CD8-positive, alpha-beta memory T cell (primary cell): ENCODE measurements around the gene RAD51B. TPM values are rescaled to one million over a fixed set of nuclear protein-coding genes. Genes with fewer than 3 reads are reported as not detected.

Experiments
- CTCF ChIA-PET: fragments of 350-600 bp; sonication (Branson Sonifier 250); formaldehyde crosslinking; loops from one replicate; lab custom pipeline; 2021; ENCODE audit warnings: antibody characterized with exemption; lab: Charles Lee
- POLR2A ChIA-PET: fragments of 350-600 bp; sonication (Branson Sonifier 250); formaldehyde crosslinking; loops from one replicate; lab custom pipeline; 2021; ENCODE audit warnings: antibody characterized with exemption; lab: Charles Lee
- DNase-seq, 5 donors: peaks; one replicate each; pipeline versions ENCODE4 v3.0.0 to v3.0.0-alpha.2; 2020 to 2022; ENCODE audit warnings: mixed read lengths in 1 of 5
- H3K27ac ChIP-seq: one replicate; pipeline ENCODE4 v1.7.0; 2013; ENCODE audit warnings: low read depth, mild to moderate bottlenecking, low read length, moderate library complexity
- H3K27me3 ChIP-seq: 2 replicates; pipeline ENCODE4 v1.7.0; 2013; ENCODE audit warnings: low read length, mild to moderate bottlenecking; ENCODE audit not compliant: insufficient read depth, poor library complexity, severe bottlenecking
- H3K36me3 ChIP-seq: 2 replicates; pipeline ENCODE4 v1.7.0; 2013; ENCODE audit warnings: mild to moderate bottlenecking, low read length, moderate library complexity; ENCODE audit not compliant: insufficient read depth
- H3K4me1 ChIP-seq: 2 replicates; pipeline ENCODE4 v1.7.0; 2013; ENCODE audit warnings: mild to moderate bottlenecking, low read length, moderate library complexity; ENCODE audit not compliant: insufficient read depth
- H3K4me3 ChIP-seq: 2 replicates; pipeline ENCODE4 v1.7.0; 2013; ENCODE audit warnings: mild to moderate bottlenecking, low read length
- H3K9me3 ChIP-seq: 2 replicates; pipeline ENCODE4 v1.7.0; 2013; ENCODE audit warnings: mild to moderate bottlenecking, low read length
- H3K27ac Mint-ChIP-seq, 8 donors: one replicate each; pipeline ENCODE4 v1.8.0; 2020 to 2021; ENCODE audit warnings: mixed read lengths in 8 of 8, mild to moderate bottlenecking in 6 of 8, inconsistent platforms in 3 of 8, moderate library complexity in 3 of 8
- H3K27me3 Mint-ChIP-seq, 2 donors: one replicate each; pipeline ENCODE4 v1.8.0; 2020 to 2021; ENCODE audit warnings: mixed read lengths in 2 of 2, mild to moderate bottlenecking in 1 of 2, moderate library complexity in 1 of 2
- H3K36me3 Mint-ChIP-seq, 3 donors: one replicate each; pipeline ENCODE4 v1.8.0; 2020 to 2021; ENCODE audit warnings: mixed read lengths in 3 of 3, inconsistent platforms in 1 of 3, mild to moderate bottlenecking in 1 of 3
- H3K4me1 Mint-ChIP-seq, 3 donors: one replicate each; pipeline ENCODE4 v1.8.0; 2020 to 2021; ENCODE audit warnings: mixed read lengths in 3 of 3, inconsistent platforms in 1 of 3, mild to moderate bottlenecking in 1 of 3
- H3K4me3 Mint-ChIP-seq, 7 donors: one replicate each; pipeline ENCODE4 v1.8.0; 2020 to 2021; ENCODE audit warnings: mixed read lengths in 7 of 7, mild to moderate bottlenecking in 6 of 7, moderate library complexity in 4 of 7, inconsistent platforms in 2 of 7
- H3K9me3 Mint-ChIP-seq, 5 donors: one replicate each; pipeline ENCODE4 v1.8.0; 2020 to 2022; ENCODE audit warnings: mixed read lengths in 5 of 5, mild to moderate bottlenecking in 3 of 5, moderate library complexity in 2 of 5, inconsistent platforms in 1 of 5
- polyA plus RNA-seq: library from polyadenylated mRNA; unstranded; fragments of 300-500 nt; fragmentation: Illumina TruSeq; gene quantifications from one replicate; pipeline ENCODE4 v1.2.3, GENCODE V29; 2021
- total RNA-seq, 2 experiments: library from RNA; stranded (reverse); gene quantifications; one replicate each; pipeline ENCODE4 v1.2.3, GENCODE V29; 2021

Gene RAD51B
- total and polyA plus RNA-seq, 3 experiments from 2014 or later = 15.7 to 22.9 (median 17.4) TPM

- DNase-seq = no peak
- Mint-ChIP-seq H3K27me3 (no peaks in the 10 kb centered on the region), H3K36me3 (no peaks in the 10 kb centered on the region), H3K4me3 (no peak overlapping the region), H3K9me3 (no peaks in the 10 kb centered on the region), H3K4me1 (no peaks in the 10 kb centered on the region), H3K27ac (no peak overlapping the region)
- H3K36me3 ChIP-seq = no peaks in the 10 kb centered on the region
- ChIA-PET POLR2A (no interaction called here), CTCF (interaction anchor here (1.6 kb wide), 1 partner anchor 889 kb away, joined by 5 read pairs; no protein-coding TSS in a partner anchor)
- H3K27ac ChIP-seq = no peak overlapping the region
- no peaks in the 10 kb centered on the region for H3K27me3 ChIP-seq
- H3K9me3 ChIP-seq = no peaks in the 10 kb centered on the region
- H3K4me3 ChIP-seq = no peak overlapping the region
- no peaks in the 10 kb centered on the region for H3K4me1 ChIP-seq
Observed at GRCh38 chr14:67955261-67955660, 135.7 kb downstream of the RAD51B start.

- Histone ChIP-seq H3K4me1 (no peaks in the 10 kb centered on the region), H3K27ac (no peak overlapping the region), H3K9me3 (no peaks in the 10 kb centered on the region), H3K4me3 (no peak overlapping the region), H3K36me3 (no peaks in the 10 kb centered on the region), H3K27me3 (no peaks in the 10 kb centered on the region)
- no peaks in the 10 kb centered on the region for H3K27me3 Mint-ChIP-seq
- H3K4me3 Mint-ChIP-seq = no peak overlapping the region
- no peaks in the 10 kb centered on the region for H3K4me1 Mint-ChIP-seq
- no peaks in the 10 kb centered on the region for H3K9me3 Mint-ChIP-seq
- H3K36me3 Mint-ChIP-seq = no peaks in the 10 kb centered on the region
- ChIA-PET CTCF (no interaction called here), POLR2A (no interaction called here)
- no peak for DNase-seq
- H3K27ac Mint-ChIP-seq = no peak overlapping the region
Observed at GRCh38 chr14:67957946-67958345, 138.4 kb downstream of the RAD51B start.

- Histone ChIP-seq H3K27me3 (no peaks in the 10 kb centered on the region), H3K4me1 (no peaks in the 10 kb centered on the region), H3K4me3 (no peak overlapping the region), H3K27ac (no peak overlapping the region), H3K36me3 (no peaks in the 10 kb centered on the region), H3K9me3 (no peaks in the 10 kb centered on the region)
- ChIA-PET POLR2A (no interaction called here), CTCF (no interaction called here)
- Mint-ChIP-seq H3K9me3 (no peaks in the 10 kb centered on the region), H3K4me3 (no peak overlapping the region), H3K4me1 (no peaks in the 10 kb centered on the region), H3K27ac (no peak overlapping the region), H3K36me3 (peaks cover 6 to 10% (median 9%) of the 10 kb centered on the region in 3 donors), H3K27me3 (no peaks in the 10 kb centered on the region)
- no peak for DNase-seq
Observed at GRCh38 chr14:67961676-67962075, 142.1 kb downstream of the RAD51B start.

- no peak for DNase-seq
- Mint-ChIP-seq H3K27me3 (no peaks in the 10 kb centered on the region), H3K4me3 (no peak overlapping the region), H3K36me3 (peaks cover 10 to 16% (median 14%) of the 10 kb centered on the region in 3 donors), H3K4me1 (no peaks in the 10 kb centered on the region), H3K9me3 (no peaks in the 10 kb centered on the region), H3K27ac (no peak overlapping the region)
- CTCF ChIA-PET = no interaction called here
- Histone ChIP-seq H3K36me3 (no peaks in the 10 kb centered on the region), H3K4me1 (no peaks in the 10 kb centered on the region), H3K4me3 (no peak overlapping the region), H3K27ac (no peak overlapping the region), H3K9me3 (no peaks in the 10 kb centered on the region), H3K27me3 (no peaks in the 10 kb centered on the region)
- POLR2A ChIA-PET = no interaction called here
Observed at GRCh38 chr14:67962215-67962644, 142.7 kb downstream of the RAD51B start.

GRCh38 chr14:67963545-67963944 lies 144.0 kb downstream of the RAD51B start:
- no peak for DNase-seq
- Mint-ChIP-seq H3K36me3 (peaks cover 16 to 29% (median 20%) of the 10 kb centered on the region in 3 donors), H3K27ac (no peak overlapping the region), H3K9me3 (peaks cover 0 to 2% (median 0%) of the 10 kb centered on the region in 5 donors), H3K27me3 (no peaks in the 10 kb centered on the region), H3K4me3 (no peak overlapping the region), H3K4me1 (no peaks in the 10 kb centered on the region)
- ChIA-PET POLR2A (no interaction called here), CTCF (no interaction called here)
- H3K27me3 ChIP-seq = no peaks in the 10 kb centered on the region
- no peak overlapping the region for H3K4me3 ChIP-seq
- H3K4me1 ChIP-seq = no peaks in the 10 kb centered on the region
- H3K36me3 ChIP-seq = no peaks in the 10 kb centered on the region
- no peaks in the 10 kb centered on the region for H3K9me3 ChIP-seq
- no peak overlapping the region for H3K27ac ChIP-seq

GRCh38 chr14:67963960-67964812 lies 144.6 kb downstream of the RAD51B start:
- no peaks in the 10 kb centered on the region for H3K4me1 ChIP-seq
- Mint-ChIP-seq H3K4me1 (no peaks in the 10 kb centered on the region), H3K36me3 (peaks cover 19 to 33% (median 20%) of the 10 kb centered on the region in 3 donors), H3K27me3 (no peaks in the 10 kb centered on the region), H3K27ac (no peak overlapping the region), H3K4me3 (no peak overlapping the region), H3K9me3 (peaks cover 0 to 2% (median 0%) of the 10 kb centered on the region in 5 donors)
- H3K27ac ChIP-seq = no peak overlapping the region
- POLR2A ChIA-PET = no interaction called here
- no peaks in the 10 kb centered on the region for H3K36me3 ChIP-seq
- CTCF ChIA-PET = no interaction called here
- no peak for DNase-seq
- no peak overlapping the region for H3K4me3 ChIP-seq
- no peaks in the 10 kb centered on the region for H3K9me3 ChIP-seq
- H3K27me3 ChIP-seq = no peaks in the 10 kb centered on the region

GRCh38 chr14:67965696-67966095 lies 146.1 kb downstream of the RAD51B start:
- H3K9me3 Mint-ChIP-seq = peaks cover 0 to 2% (median 0%) of the 10 kb centered on the region in 5 donors
- H3K27me3 ChIP-seq = no peaks in the 10 kb centered on the region
- H3K36me3 ChIP-seq = no peaks in the 10 kb centered on the region
- no peak overlapping the region for H3K27ac ChIP-seq
- CTCF ChIA-PET = interaction anchor here (0.7 kb wide), 1 partner anchor 878 kb away, joined by 3 read pairs; no protein-coding TSS in a partner anchor
- H3K36me3 Mint-ChIP-seq = peaks cover 20 to 33% (median 21%) of the 10 kb centered on the region in 3 donors
- no peaks in the 10 kb centered on the region for H3K27me3 Mint-ChIP-seq
- POLR2A ChIA-PET = no interaction called here
- H3K4me1 Mint-ChIP-seq = no peaks in the 10 kb centered on the region
- DNase-seq = no peak
- no peak overlapping the region for H3K4me3 ChIP-seq
- H3K4me3 Mint-ChIP-seq = no peak overlapping the region
- H3K27ac Mint-ChIP-seq = no peak overlapping the region
- no peaks in the 10 kb centered on the region for H3K9me3 ChIP-seq
- H3K4me1 ChIP-seq = no peaks in the 10 kb centered on the region

GRCh38 chr14:67967206-67967605 lies 147.6 kb downstream of the RAD51B start:
- CTCF ChIA-PET = interaction anchor here (0.7 kb wide), 1 partner anchor 877 kb away, joined by 3 read pairs; no protein-coding TSS in a partner anchor
- POLR2A ChIA-PET = no interaction called here
- no peak overlapping the region for H3K4me3 Mint-ChIP-seq

More at GRCh38 chr14:67967206-67967605, 147.6 kb downstream of the RAD51B start:
- H3K36me3 ChIP-seq = no peaks in the 10 kb centered on the region
- no peak overlapping the region for H3K27ac Mint-ChIP-seq
- no peak overlapping the region for H3K27ac ChIP-seq
- peaks cover 20 to 33% (median 21%) of the 10 kb centered on the region in 3 donors for H3K36me3 Mint-ChIP-seq
- H3K27me3 Mint-ChIP-seq = no peaks in the 10 kb centered on the region
- DNase-seq = no peak
- no peaks in the 10 kb centered on the region for H3K27me3 ChIP-seq
- no peaks in the 10 kb centered on the region for H3K4me1 ChIP-seq
- H3K4me1 Mint-ChIP-seq = no peaks in the 10 kb centered on the region
- peaks cover 0 to 2% (median 0%) of the 10 kb centered on the region in 5 donors for H3K9me3 Mint-ChIP-seq
- H3K9me3 ChIP-seq = no peaks in the 10 kb centered on the region
- H3K4me3 ChIP-seq = no peak overlapping the region
